Measurements from ENCODE around the gene PPP1R9B. TPM values are rescaled to one million over a fixed set of nuclear protein-coding genes. Genes with fewer than 3 reads are reported as not detected.
A peak's percentile ranks its signal among the peaks of the same experiment; 100 is the strongest.

PPP1R9B gene
- polyA plus RNA-seq, 3 donors: 39.5 to 59.3 (median 46.2) TPM

GRCh38 chr17:50165466-50165865 is 15.0 kb upstream of the PPP1R9B start:
- DNase-seq (ENCODE audit: extremely low read depth in 1 of 11, low read depth in 9 of 11, low spot score in 4 of 11): no peak

- no peak for DNase-seq (ENCODE audit: extremely low read depth in 1 of 11, low read depth in 9 of 11, low spot score in 4 of 11)
Observed at GRCh38 chr17:50165066-50165465, 14.6 kb upstream of the PPP1R9B start.

- no peak for DNase-seq (ENCODE audit: extremely low read depth in 1 of 11, low read depth in 9 of 11, low spot score in 4 of 11)
Observed at GRCh38 chr17:50164697-50164988, 14.2 kb upstream of the PPP1R9B start.

- no peak for DNase-seq (ENCODE audit: extremely low read depth in 1 of 11, low read depth in 9 of 11, low spot score in 4 of 11)
Observed at GRCh38 chr17:50163843-50164696, 13.6 kb upstream of the PPP1R9B start.

GRCh38 chr17:50162466-50163254 is 12.2 kb upstream of the PPP1R9B start:
- no peak for DNase-seq (ENCODE audit: extremely low read depth in 1 of 11, low read depth in 9 of 11, low spot score in 4 of 11)

- no peak for DNase-seq (ENCODE audit: extremely low read depth in 1 of 11, low read depth in 9 of 11, low spot score in 4 of 11)
Observed at GRCh38 chr17:50161911-50162288, 11.4 kb upstream of the PPP1R9B start.

GRCh38 chr17:50161023-50161910 is 10.8 kb upstream of the PPP1R9B start:
- DNase-seq (ENCODE audit: extremely low read depth in 1 of 11, low read depth in 9 of 11, low spot score in 4 of 11): peak in 10 of 11 donors; percentile 85 to 93 (median 91)

- no peak for DNase-seq (ENCODE audit: extremely low read depth in 1 of 11, low read depth in 9 of 11, low spot score in 4 of 11)
Observed at GRCh38 chr17:50157891-50158290, 7.4 kb upstream of the PPP1R9B start.

GRCh38 chr17:50155115-50155819 is 4.8 kb upstream of the PPP1R9B start:
- DNase-seq (ENCODE audit: extremely low read depth in 1 of 11, low read depth in 9 of 11, low spot score in 4 of 11): no peak

GRCh38 chr17:50154604-50155003 is 4.1 kb upstream of the PPP1R9B start:
- DNase-seq (ENCODE audit: extremely low read depth in 1 of 11, low read depth in 9 of 11, low spot score in 4 of 11): no peak

GRCh38 chr17:50153650-50154575 is 3.4 kb upstream of the PPP1R9B start:
- DNase-seq (ENCODE audit: extremely low read depth in 1 of 11, low read depth in 9 of 11, low spot score in 4 of 11): no peak

GRCh38 chr17:50152736-50153135 is 2.3 kb upstream of the PPP1R9B start:
- DNase-seq (ENCODE audit: extremely low read depth in 1 of 11, low read depth in 9 of 11, low spot score in 4 of 11): no peak

GRCh38 chr17:50151937-50152547 is 1.6 kb upstream of the PPP1R9B start:
- DNase-seq (ENCODE audit: extremely low read depth in 1 of 11, low read depth in 9 of 11, low spot score in 4 of 11): peak in 10 of 11 donors; percentile 73 to 94 (median 84)

GRCh38 chr17:50151041-50151936 is 812 bp upstream of the PPP1R9B start:
- DNase-seq (ENCODE audit: extremely low read depth in 1 of 11, low read depth in 9 of 11, low spot score in 4 of 11): peak in 9 of 11 donors; percentile 77 to 89 (median 85)

GRCh38 chr17:50149417-50150353 is 792 bp downstream of the PPP1R9B start:
- peak in 2 of 11 donors; percentile 41 for DNase-seq (ENCODE audit: extremely low read depth in 1 of 11, low read depth in 9 of 11, low spot score in 4 of 11)

GRCh38 chr17:50149091-50149416 is 1.4 kb downstream of the PPP1R9B start:
- no peak for DNase-seq (ENCODE audit: extremely low read depth in 1 of 11, low read depth in 9 of 11, low spot score in 4 of 11)
